GDM1 (cell line): ENCODE measurements around the gene CCDC34.
"Not testable (repeated sequence)": the region's sequence is repeated elsewhere in the genome, so short reads cannot be mapped to it uniquely, and the experiment has no call there.

Experiments used
- DNase-seq: peaks from one replicate; lab custom pipeline; 2025; lab: John Stamatoyannopoulos, UW

CCDC34 gene

DNA sequence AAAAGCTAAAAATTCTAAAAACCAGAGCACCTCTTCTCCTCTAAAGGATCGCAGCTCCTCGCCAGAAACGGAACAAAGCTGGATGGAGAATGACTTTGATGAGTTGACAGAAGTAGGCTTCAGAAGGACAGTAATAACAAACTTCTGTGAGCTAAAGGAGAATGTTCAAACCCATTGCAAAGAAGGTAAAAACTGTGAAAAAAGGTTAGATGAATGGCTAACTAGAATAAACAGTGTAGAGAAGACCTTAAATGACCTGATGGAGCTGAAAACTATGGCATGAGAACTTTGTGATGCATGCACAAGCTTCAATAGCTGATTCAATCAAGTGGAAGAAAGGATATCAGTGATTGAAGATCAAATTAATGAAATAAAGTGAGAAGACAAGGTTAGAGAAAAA is 40.8 kb downstream of the CCDC34 start:
- DNase-seq: not testable (repeated sequence)

DNA sequence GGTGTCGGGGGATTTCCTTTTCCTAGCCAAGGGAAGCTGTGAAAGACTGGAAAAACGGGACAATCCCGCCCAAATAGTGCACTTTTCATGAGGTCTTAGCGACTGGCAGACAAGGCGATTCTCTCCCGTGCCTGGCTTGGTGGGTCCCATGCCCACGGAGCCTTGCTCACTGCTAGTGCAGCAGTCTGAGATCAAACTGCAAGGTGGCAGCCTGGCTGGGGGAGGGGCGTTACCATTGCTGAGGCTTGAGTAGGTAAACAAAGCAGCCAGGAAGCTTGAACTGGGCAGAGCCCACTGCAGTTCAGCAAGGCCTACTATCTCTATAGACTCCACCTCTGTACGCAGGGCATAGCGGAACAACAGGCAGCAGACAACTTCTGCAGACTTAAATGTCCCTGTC is 41.7 kb downstream of the CCDC34 start:
- not testable (repeated sequence) for DNase-seq

DNA sequence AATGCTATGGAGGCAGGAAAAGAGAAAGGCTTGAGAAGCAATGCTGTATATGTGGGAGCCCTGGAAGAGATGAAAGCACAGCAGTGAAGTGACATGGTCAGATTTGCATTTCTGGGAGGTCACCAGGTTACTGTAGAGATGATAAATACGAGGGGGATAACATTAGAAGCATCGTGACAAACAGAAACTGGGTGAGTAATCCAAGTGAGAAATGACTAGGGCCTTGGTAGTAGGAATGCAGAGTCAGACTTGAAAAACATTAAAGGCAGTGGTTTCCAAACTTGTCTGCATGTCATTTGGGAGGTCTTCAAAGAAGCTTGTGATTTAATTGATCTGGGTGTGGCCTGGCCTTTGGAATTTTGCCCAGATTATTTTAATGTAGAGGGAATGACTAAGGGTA is 43.9 kb downstream of the CCDC34 start:
- DNase-seq: no peak

DNA sequence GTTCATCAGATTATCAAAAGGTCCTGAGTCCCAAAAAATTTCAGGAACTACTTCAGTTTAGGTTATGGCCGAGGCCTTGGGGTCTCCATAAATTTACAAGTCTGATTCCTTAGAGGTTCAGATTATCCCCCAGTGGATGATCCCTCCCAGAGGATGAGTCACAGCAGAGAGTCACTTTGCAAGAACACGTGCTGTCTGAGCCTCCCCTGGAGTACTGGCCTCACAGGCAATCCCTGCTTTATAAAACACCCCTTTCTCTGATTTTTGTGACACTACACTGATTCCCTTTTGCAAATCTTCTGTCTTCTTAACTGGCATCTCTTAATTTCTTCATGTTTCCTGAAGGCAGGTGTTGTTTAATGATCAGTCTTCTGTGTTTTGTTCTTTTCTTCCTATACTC is 45.3 kb downstream of the CCDC34 start:
- no peak for DNase-seq

DNA sequence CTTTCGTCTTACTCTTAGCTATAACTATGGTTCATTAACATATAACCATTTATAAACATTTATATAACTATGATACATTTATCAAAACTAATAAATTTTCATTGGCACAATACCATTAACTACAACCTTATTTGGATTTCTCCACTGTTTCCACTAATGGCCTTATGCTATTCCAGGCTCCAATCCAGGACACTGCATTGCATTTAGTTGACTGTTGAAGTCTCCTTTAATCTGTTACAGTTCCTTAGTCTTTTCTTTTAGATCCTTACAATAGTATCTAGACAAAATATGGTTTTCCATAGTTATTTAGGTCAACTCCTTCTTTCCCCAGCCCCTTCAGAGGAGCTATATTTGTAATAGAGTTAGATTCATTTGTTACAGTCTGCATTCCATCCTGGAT is 47.2 kb downstream of the CCDC34 start:
- DNase-seq: no peak

DNA sequence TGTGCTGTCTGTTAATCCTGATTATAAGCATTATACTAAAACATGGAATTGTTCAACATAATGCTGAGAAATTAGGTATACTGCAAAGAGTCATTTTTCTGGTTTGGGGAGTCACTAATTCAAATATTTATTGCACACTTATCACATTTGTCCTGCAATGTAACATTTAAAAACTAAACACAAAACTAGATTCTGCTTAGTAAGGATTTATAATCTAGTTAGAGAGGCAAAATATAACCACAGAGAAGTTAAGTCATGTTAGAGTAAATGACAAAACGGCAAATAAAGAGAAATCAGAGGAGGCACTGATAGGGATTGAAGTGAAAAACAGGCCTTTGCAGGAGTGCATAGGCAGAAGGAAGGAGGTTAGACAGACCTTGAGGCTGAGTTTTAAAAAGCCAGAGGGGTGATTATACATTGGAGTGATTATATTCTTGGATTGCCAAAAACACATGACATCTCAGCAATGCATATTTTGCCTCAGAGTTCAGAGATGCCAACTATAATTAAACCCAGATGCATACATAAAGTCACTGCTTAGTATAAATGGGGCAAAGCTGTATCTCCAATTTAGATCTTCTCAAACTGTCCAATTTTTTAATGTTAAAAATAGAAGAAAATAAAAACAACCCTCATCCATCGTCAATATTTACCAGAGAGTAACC is 49.7 kb downstream of the CCDC34 start:
- no peak for DNase-seq

DNA sequence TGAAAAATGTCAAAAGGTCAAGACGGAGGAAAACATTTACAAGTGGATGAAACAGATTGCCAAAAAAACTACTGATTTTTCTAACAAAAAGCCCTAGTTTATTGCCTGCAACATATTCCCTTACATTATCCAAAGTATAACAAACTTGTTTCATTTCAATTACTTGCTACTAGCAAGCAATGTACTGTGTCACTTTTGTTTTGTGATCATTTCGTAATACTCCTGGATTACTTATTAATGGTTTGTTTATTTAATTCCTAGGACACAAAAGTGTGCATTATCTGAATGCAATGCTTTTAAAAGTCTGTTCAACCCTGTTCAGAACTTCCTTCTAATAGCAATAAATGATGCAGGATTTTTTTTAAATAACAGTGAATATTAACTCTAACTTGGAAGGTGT is 50.9 kb downstream of the CCDC34 start:
- no peak for DNase-seq

DNA sequence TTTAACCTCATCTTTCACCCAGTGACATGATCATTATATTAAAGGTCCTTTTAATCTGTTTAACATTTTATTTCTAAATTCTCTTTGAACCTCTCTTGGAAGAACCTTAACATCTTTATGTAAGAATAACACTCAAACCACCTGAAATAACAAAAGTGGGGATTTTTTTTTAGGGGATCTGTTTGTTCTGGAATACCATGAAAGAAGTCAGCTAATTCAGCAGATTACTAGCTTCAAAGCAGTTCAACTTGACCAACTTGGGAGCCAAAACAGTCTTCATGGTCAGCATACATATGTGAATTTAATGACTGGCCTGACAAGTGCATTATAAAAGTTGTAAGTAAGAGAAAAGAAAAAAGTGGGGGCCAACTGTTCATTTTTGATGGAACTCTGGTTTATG is 52.3 kb downstream of the CCDC34 start:
- no peak for DNase-seq

DNA sequence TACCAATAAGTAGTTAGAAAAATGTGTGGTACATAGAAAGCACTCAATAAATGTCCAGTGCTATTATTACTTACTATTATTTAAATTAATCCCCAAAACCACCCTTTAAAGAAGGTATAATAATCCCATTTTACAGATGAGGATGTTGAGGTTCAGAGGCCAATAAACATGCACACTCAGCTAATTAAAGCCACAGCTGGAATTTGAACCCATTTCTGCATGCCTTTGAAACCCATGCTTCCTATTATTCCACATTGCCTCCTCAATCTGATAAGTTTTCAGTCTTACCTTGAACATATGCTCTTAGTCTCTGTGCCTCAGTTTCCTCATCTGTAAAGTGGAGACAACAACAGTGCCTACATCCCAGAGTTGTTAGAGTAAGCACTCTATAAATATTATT is 52.8 kb downstream of the CCDC34 start:
- no peak for DNase-seq

DNA sequence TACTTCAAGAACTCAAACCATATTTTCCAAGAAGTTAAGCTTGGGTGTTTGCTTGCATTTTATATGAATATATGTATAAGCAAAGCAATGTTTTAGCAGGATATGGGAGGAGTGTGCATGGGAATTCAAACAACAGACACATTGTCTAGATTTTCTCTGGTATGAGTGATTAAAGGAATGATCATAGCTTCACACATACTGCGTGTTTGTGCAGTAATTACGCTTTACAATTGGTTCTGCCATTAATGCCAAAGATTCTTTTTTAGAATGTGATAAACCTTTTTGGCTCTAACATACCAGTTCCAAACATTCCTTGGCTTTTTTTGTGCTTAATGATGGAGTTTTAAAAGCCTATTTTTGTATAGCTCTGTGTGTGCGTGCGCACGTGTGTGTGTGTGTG is 54.0 kb downstream of the CCDC34 start:
- DNase-seq: no peak

DNA sequence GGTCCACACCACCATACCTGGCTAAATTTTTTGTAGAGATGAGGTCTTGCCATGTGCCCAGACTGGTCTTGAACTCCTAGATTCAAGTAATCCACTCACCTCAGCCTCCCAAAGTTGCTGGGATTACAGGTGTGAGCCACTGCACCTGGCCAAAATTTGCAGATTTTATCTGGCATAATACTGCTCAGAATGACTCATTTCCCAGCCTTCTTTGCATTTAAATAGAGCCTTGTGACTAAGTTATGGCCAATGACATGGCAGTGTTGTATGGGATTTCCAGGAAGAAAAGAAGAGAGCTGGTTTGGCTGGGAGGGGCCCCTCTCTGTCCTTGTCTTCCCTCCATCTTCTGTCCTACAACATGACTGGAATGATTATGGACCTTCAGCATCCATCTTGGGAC is 55.8 kb downstream of the CCDC34 start:
- no peak for DNase-seq

DNA sequence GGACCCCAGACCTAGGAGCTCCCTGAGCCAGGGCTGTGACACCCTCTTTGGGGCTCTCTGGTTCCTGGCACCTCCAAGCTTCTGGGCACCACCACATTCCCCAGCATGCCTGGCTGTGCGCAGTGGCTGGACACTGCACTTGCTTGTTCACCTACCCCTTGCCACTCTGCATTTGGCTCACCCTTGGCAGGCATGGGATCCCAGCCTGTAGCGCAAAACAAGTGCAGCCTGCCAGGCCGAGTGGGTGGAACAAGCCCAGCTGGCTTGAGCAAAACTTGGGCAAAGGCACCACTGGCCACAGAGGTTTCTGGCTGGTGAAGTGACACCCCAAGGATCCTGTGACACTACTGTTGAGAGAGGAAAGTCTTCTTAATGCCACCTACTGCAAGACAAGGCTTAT is 57.3 kb downstream of the CCDC34 start:
- DNase-seq: no peak

DNA sequence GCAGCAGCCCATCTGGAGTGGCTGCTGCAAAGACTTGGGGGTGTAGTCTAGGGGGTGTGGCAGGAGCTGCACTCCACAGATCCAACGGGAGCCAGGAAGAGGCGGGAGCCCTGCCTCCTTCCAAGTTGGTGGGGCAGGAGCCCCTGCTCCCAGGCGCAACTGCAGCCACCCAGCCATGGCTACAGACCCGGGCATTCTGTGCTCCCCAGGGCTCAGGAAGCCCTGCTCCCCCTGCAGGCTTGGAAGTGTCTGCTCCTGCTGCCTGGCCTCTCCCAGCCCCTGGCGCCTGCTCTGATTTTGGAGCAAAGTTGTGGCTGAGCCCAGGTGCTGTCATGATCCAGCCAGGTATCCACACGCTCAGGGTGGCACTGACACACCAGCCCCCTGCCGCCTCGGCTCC is 58.5 kb downstream of the CCDC34 start:
- DNase-seq: no peak

DNA sequence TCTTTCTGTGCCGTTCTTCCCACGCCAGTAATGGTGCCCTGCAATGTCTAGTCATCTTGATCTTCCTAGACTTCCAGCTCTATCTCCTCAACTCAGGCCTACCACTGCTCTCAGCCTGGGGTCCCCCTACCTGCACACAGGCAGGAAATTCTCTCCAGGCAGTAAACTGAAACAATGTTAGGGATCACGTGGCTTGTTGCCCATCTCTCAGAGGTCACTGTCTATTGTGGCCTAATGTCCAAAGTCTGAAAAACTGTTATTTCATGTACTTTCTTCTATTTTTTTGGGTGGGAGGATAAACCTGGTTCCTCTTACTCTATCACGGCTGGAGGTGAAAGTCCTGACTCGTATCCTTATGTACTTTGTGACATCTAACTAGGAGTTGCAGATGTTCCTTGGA is 59.1 kb downstream of the CCDC34 start:
- DNase-seq: no peak

DNA sequence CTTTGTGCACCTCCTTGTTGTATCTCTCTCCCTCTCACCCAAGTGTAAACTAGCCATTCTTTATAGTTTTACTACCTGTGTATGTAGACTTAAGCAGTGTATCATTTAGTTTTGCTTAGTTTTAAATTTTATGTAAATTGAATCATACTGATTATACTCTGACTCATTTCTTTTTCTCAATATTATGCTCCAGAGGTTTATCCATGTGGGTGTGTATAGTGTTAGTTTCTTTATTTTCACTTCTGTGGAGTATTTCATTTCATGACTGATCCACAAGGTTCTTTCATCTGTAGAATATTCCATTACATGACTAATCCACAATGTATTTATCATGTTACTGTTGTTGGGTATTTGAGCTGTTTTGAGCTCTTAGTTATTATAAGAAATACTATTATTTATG is 62.0 kb downstream of the CCDC34 start:
- no peak for DNase-seq

DNA sequence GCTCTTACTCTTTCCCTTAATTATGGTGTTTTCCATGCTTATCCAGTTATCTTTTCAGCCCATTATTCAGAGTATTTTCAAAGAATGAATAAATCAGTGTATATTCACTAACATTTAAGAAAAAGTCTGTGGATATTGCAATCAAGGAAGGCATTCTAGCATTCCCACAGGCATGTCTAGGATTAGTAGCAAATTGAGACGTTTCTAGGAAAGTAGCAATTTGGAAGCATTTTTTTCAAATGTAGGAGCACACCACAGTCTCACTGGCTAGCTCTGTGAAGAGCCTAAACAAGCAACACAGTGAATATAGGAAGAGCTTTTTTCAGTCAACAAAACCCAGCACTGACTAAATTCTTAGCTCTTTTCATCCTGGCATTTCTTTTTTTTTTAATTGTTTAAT is 65.4 kb downstream of the CCDC34 start:
- no peak for DNase-seq

DNA sequence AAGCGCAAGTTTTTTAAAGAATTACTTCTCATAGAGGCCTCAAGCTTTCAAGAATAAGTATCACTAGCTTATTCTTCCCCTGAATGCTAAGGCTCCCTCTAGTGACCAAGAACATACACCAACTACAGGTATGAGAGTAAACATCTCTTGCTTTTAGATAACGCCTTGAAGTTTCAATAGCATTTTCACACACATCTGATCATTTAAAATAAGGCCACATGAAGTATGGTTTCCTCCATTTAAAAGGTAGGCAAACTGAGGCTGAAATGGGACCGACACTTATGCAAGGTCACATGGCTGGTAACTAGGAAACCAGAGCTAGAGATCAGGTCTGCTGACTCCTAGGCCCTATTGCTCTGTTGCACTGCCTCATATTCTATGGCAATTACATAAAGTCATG is 66.5 kb downstream of the CCDC34 start:
- no peak for DNase-seq

DNA sequence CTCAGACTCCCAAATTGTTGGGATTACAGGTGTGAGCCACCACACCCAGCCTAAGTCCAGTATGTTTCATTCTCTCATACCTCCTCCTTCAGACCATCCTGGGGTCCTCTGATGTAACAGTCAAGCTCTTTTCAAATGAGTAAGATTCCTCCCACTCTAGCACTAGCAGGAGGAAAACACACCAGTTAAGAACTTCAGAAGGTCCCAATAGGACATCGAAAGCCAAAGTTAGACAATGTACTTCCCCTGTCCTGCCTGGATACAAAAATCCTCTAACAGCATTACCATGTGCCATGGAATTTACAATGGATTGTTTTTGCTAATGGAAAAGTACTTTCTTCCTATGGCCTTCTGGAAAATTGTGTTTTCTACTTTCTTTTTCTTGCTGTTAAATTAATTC is 67.1 kb downstream of the CCDC34 start:
- DNase-seq: no peak

DNA sequence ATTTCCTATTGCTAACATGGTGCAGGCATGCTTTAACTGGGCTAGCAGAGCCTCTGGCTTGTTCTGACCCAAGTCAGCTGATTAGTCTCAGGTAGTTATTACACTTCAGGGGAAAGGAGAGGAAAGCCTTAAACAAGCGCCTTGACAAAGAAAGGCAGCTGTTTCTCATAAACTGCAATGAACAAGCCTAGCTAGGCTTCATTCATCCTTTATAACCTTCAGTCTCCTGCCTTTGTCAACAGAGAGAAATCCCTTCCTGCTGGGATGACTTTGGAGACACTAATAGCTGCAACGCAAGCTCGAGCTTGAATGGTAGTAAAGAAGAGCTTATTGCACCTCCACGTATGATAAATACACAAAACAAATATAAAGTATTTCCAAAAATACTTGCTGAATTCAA is 68.4 kb downstream of the CCDC34 start:
- DNase-seq: no peak

DNA sequence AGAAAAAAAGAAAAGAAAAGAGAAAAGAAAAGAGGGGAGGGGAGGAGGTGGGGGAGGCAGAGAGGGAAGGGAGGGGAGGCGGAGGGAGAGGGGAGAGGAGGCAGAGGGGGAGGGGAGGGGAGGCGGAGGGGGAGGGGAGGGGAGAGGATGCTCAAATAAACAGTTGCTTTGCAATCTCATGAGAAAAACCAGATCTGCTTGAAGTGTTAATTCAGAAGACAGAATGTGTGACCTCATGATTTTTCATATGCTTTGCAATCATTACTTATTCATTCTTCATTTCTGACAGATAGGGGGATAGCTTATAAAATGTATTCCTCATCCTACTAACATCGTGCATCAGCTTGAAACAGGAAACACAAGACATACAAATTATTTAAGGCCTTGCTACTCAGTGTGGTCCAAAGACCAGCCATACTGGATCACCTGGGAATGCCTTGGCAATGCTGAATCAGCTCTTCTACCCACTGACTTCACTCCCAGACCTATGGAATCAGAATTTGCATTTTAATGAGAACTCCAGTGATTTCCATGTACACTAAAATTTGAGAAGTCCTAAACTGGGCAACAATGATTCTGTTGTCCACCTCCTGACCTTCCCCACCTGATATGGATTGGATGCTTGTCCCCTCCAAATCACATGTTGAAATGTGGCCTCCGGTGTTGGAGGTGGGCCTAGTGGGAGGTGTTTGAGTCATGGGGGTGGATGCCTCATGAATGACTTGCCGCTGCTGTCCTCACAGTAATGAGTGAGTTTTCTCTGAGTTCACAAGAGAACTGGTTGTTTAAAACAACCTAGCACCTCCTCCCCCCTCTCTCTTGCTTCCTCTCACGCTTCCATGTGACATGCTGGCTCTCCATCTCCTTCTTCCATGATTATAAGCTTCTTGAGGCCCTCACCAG is 69.2 kb downstream of the CCDC34 start:
- DNase-seq: no peak

DNA sequence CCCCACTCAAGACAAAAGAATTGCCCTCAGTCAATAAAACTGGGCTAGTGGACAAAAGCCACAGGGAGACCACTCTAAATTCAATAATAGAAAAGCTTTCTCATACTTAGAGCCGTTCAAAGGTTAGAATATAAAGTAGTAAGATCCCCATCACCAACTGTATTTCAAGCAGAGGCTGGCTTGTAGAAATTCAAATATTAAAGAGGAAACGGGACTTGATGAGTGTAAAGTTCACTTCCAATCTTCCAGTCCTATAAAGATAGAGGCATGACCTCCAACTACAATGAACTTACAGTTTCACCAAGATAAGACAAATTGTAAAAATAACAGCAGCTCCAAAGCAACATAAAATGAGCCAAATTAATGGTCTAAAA is 70.4 kb downstream of the CCDC34 start:
- no peak for DNase-seq

DNA sequence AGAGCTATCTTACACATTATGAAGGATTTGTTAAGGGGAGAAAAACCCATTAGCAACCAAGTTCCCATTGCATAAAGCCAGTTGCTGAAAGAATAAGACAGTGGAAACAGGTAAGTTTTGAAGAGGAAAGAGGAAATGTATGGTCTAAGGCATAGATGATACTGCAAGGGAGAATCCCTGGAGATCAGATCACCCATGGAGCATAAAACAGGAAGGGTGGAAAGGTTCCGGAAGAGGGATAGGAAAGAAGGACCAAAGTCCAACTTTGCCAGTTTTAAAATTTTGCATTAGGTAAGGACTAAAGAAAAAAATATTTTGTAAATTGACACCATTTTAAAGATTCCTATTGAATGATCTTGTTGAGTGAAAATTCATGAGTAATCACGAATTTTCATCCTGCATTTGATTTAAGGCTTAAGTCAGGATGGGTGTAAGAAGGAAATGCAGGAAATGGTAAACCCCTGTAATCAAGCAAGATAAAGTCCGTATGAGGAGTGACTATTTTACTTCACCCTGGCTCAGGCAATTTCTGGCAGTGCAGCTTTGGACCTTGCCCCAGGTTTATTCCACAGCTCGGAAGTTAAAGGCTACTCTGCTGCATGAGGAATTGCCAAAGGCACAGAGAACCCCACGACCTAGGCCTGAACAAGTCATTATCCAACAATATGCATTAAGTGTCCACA is 70.9 kb downstream of the CCDC34 start:
- DNase-seq: no peak

DNA sequence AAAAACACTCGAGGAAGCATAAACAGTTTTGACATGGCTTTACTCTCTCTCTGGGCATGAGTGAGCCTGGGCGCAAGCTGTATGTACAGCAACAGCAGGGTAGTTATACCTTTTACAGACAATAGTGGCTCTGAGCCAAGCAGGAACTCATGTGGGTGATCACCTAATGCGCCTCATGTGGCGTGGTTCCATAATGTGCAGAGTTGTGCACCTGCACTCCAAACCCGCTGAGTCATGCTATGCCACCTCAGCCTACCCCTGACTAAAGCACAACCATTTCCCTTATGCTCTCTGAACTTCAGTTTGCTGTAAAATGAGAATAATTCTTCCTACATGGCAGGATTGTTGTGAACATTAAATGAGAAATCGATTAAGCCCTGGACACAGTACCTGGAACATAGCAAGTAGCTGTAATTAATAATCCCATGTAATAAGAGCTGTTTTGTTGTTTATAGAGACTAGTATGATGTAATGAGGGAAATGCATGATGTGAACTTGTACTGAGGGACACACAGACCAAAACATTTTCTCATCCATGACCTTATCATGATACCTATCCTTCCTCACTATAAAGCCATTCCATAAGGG is 71.6 kb downstream of the CCDC34 start:
- DNase-seq: no peak
